Activated CD4-positive, CD25-positive, alpha-beta regulatory T cell (primary cell): ENCODE measurements around the gene PPM1H.
"Not testable (repeated sequence)": the region's sequence is repeated elsewhere in the genome, so short reads cannot be mapped to it uniquely, and the experiment has no call there.

Experiments
- DNase-seq, 4 experiments: peaks; one replicate each; lab custom pipeline; 2025; lab: John Stamatoyannopoulos, UW

The PPM1H gene

GRCh38 chr12:62934799-62935674 lies at the start of gene PPM1H:
PPM1H (minus strand) TSS chr12:62935150; CDS start chr12:62934736, 414 bp downstream.
- no peak for DNase-seq

GRCh38 chr12:62983594-62983993 lies 48.6 kb upstream of the PPM1H start:
- DNase-seq, result no peak

- no peak for DNase-seq
Measured at GRCh38 chr12:62978768-62979167, 43.8 kb upstream of the PPM1H start.

GRCh38 chr12:62977883-62978282 lies 42.9 kb upstream of the PPM1H start:
- no peak for DNase-seq

GRCh38 chr12:62977418-62977817 lies 42.5 kb upstream of the PPM1H start:
- DNase-seq, result no peak

GRCh38 chr12:62976110-62976662 lies 41.2 kb upstream of the PPM1H start:
- DNase-seq, result no peak

GRCh38 chr12:62971769-62972525 lies 37.0 kb upstream of the PPM1H start:
- DNase-seq, result no peak

- DNase-seq, result no peak
Measured at GRCh38 chr12:62969695-62970094, 34.7 kb upstream of the PPM1H start.

GRCh38 chr12:62967701-62968100 lies 32.8 kb upstream of the PPM1H start:
- DNase-seq, result no peak

- no peak for DNase-seq
Measured at GRCh38 chr12:62966990-62967506, 32.1 kb upstream of the PPM1H start.

GRCh38 chr12:62966446-62966989 lies 31.6 kb upstream of the PPM1H start:
- DNase-seq, result not testable (repeated sequence)

GRCh38 chr12:62965700-62966099 lies 30.8 kb upstream of the PPM1H start:
- DNase-seq, result not testable (repeated sequence)

GRCh38 chr12:62965242-62965641 lies 30.3 kb upstream of the PPM1H start:
- not testable (repeated sequence) for DNase-seq

- DNase-seq, result no peak
Measured at GRCh38 chr12:62963486-62964041, 28.6 kb upstream of the PPM1H start.

GRCh38 chr12:62960324-62960723 lies 25.4 kb upstream of the PPM1H start:
- DNase-seq, result no peak

GRCh38 chr12:62959745-62960144 lies 24.8 kb upstream of the PPM1H start:
- no peak for DNase-seq

GRCh38 chr12:62957233-62957953 lies 22.4 kb upstream of the PPM1H start:
- DNase-seq, result no peak

- no peak for DNase-seq
Measured at GRCh38 chr12:62955678-62956077, 20.7 kb upstream of the PPM1H start.

- DNase-seq, result no peak
Measured at GRCh38 chr12:62950317-62950716, 15.4 kb upstream of the PPM1H start.

GRCh38 chr12:62948123-62948522 lies 13.2 kb upstream of the PPM1H start:
- DNase-seq, result no peak

- no peak for DNase-seq
Measured at GRCh38 chr12:62947364-62947763, 12.4 kb upstream of the PPM1H start.
